NCI-H1436 treated with DMSO at 0.1 percent for 48 hours (cell line): Measurements from ENCODE around the gene TPCN2.

Experiments
- DNase-seq: peaks from one replicate; lab custom pipeline; 2025; lab: John Stamatoyannopoulos, UW

The TPCN2 gene

DNA sequence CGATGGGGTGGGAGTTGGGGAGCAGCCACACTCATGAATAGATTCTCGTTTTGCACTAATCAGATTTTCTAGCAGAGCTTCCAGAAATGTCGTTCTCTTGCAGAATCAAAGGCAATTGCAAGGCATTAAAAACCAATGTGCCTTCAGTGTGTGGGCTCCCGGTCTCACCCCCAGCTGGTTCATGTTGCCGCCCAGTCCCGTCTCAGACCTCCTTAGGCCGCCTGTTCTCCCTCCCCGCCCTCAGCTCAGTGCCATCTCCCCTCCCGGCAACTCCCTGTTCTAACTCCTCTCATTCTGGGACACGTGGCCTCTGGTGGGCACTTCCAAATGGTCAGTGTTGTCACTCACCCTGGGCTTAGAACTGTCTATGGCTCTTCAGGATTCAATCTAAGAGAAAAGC, 64.5 kb downstream of the TPCN2 start:
- DNase-seq = no peak

DNA sequence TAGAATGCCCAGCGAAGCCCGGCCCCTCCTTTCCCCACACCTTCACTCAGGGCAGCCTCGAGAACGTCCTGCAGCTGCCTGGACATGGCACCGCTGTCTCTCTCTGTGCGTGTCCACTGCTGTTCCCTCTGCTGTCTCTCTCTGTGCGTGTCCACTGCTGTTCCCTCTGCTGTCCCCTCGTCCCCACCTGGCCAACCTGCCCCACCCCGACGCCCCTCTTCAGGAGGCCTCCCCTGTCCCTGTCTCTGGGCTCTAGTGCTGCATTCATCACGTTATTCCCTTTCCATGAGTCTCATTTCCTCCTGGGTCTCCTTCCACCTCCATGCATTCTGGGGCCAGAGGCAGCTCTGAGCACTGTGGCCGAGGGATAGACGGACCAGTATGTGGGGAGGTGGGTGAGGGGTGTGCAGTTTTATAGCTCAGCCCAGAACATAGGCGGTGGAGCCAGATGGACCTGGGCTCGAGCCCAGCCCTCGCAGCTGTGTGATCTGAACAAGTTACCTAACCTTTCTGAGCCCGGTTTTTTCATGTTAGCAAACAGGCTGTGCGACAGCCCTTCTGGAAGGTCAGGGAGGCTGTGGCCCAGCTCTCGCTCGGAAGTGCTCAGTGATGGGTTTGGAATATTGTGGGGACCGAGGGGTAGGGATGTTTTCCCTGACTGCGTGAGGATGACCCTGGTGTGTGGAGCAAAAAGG, 65.1 kb downstream of the TPCN2 start:
- DNase-seq = no peak

DNA sequence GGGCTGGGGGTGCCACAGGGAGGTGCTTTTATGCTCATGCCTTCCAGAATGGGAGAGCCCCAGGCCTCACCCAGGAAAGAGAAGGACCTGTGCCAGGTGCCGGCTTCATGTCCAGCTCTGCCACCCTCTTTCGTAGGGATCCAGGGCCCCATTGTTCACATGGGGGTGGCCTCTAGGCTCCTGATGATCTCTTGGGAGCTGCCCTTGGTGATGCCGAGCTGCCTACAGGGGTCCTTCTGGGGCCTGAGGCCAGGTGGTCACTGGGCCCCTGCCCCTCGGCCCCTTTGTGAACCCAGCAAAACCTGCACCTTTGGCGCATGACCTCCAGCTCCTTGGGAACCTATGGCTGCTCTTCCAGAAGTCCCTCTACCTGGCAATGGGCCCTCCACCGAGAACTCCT, 65.6 kb downstream of the TPCN2 start:
- no peak for DNase-seq

DNA sequence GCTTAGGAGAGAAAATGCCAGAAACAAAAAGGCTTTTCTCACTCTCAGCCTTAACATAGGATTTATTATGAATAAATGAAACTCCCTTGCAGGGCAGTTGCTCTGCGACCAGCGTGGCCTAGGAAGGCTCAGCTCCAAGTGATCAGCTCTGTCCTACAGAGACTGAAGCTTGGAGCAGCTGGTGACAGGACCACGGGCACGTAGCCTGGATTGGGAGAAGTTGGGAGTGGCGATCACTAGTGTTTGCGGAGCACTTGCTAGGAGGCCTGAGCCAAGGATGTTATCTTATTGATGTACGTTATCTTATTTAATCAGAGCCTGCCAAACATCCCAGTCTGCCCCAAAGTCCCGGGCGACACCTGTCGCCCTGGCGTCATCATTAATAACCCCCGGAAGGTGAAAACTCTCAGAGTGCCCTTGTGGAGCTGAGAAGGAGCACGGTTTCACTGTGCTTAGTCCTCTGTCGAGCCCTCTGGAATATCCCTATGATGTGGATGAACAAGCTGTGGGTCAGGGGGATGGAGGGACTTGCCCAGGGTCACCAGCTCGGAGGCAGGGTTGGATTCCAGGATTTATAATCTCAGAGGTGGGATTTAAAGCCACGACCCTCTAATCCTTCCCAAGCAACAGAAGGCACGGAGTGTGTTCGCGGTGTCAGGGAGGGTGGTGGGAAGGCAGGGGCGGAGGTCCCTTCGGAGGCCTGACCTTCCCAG, 66.2 kb downstream of the TPCN2 start:
- DNase-seq = no peak

DNA sequence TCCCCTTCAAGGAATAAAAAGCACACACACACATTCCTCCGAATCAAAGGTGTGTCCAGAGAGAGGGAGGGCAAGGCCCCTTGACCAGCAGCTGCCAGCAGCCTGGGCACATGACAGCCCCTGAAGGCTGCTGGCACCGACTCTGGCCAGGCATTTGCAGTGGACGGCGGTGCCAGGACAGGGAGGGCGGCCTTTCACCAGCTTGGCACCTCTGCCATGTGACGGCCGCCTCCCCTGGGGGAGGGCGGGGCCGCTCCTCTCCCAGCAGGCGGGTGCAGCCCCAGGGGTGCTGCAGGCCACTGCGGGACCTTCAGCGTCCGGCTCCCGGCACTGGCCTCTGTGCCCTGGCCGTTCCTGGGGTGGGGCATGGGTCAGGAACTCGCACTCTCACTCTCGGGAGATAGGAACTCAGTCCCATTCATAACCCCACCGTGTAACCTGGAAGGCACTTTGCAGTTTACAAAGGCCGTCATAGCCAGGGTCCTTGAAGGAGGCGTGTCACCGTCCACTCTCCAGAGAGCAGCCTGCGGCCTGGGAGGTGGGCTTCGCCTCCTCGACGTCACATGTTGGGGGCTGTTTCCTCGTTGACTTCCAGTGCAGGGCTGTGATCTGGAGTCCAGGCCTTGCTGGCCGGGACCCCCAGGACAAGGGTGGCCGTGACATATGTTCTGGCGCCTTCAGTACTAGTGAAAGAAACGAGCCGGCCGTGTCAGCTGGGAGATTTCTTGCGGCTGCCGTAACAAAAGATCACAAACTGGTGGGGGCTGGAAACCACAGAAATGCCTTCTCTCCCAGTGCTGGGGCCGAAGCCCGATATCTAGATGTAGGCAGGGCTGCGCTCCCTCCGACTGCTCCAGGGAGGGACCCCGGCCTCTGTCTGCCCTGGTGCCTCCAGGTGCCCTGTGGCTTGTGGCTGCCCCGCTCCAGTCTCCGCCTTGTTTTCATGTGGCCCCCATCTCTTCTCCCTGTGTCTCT, 67.1 kb downstream of the TPCN2 start:
- no peak for DNase-seq

DNA sequence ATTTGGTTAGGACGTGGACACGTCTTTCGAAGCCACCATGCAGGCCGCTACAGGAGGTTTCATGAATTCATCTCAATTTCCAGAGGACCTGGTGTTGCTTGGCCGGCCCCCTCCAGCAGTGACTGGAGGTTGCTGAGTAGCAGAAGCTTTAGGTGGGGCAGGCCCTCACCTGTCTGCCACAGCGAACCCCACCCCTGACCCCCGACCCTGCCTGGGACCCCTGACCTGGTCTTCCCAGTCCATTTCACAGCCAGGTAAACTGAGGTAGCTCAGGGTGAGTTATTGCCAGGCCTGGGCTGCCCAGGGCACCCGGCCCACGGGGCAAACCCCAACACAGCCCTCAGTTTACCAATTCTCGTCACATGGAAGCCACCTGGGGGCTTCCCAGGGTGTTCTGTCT, 67.9 kb downstream of the TPCN2 start:
- no peak for DNase-seq

DNA sequence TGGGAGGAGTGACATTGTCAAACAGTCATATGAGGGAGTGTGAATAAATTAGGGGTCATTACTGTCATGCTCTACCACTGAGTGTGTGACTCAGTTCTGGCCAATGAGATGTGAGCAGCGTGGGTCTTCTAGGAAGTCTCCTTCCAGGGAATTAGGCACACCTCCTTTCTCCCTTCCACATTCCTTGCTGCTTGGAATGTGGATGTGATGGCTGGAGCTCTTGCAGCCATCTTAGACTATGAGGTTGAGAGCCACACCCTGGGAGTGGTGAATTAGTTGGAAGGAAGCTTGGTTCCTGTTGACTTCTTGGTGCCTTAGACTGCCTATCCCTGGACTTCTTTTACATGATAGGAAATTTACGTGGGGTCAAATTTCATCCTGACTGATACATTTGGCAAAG, 70.5 kb downstream of the TPCN2 start:
- no peak for DNase-seq

DNA sequence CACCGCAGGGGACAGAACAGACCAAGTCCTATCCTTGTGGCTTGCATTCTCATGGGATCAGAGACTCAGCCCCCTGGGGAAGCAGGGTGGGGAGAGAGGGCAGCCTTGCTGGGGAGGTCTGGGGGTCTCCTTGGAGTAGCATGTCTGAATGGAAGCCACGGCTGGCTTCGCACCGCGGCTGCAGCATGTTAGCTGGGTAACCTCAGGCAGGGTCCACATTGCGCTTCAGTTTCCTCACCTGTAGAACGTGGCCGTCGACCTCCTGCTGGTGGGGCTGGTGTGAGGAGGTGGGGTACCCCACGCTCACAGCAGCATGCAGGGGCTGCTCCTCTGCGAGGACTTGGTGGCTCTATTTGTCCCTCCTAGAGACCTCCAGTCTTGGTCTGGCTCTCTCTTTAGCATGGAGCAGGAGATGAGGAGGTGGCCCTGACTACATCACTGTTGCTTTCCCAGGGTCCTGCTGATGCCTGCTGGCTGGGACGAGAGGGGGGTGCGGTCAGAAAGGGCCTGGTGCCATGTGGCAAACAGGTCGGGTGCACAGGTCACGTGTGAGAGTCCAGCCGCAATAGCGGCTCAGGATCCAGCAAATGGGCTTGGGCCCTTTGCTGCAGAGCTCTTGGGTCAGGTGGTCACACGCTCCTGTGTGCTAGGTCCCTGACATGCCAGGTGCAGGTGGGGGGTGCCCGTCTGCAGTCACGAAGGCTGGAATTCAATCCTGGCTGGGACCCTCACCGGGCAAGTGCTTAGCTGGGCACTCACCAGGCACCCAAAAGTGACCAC, 71.6 kb downstream of the TPCN2 start:
- DNase-seq = no peak

DNA sequence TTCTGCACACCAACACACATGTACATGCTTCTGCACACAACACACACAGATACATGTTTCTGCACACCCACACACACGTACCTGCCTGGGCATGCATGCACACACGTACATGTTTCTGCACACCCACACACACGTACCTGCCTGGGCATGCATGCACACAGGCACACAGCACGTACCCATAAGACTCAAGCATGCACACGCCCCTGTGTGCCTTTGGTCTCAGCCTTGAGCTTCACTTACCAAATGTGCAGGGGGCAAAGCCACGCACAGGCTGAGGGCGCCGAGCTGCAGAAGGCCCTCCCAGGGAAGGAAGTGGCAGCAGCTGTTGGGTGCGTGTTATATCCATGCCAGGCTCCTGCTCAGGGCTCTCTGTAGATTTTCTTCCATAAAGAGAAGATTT, 72.3 kb downstream of the TPCN2 start:
- no peak for DNase-seq

DNA sequence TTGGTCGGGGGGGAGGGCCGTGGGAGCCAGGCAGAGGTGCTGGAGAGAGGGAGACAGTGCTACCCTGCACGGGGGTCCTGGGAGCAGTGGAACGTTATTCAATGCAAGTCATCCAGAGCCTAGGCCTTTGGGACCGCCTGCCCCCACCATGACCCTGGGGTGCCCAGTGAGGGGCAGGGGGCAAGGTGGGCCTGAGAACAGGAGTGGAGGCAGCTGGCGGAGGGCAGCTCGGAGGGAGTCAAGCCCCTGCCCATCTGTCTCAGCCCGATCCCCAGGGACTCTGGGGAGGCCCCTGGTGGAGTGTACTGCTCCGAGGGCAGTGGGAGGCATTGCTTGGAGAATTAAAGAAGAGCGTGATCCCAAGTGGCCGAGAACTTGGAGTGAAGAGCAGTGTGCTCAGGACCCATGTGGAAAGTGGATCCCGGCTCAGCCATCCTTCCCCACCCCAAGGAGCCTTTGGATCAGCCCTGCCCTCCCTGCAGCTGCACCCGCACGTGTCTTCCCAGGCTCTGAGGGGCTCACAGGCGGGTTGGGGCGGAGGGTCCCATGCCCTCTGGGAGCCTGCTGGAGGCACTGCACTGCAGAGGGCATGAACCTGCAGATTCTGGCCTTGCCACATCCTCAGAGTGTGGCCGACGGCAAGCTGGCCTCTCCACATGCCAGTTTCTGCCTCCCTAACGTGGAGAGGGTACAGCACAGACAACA, 73.0 kb downstream of the TPCN2 start:
- DNase-seq = no peak

DNA sequence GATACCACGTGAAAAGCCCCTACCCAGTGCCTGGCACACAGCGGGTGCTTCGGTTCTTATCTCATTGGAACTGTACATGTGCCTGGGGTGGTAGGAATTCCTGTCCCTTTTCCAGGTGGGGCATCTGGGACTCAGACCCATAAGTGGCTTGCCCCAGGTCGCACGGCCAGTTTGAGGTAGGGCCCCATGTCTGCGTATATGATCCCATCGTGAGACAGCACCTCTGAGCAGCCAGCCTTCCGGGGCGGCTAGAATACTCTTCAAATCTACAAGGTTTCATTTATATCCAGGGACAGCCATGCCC, 73.5 kb downstream of the TPCN2 start:
- no peak for DNase-seq

DNA sequence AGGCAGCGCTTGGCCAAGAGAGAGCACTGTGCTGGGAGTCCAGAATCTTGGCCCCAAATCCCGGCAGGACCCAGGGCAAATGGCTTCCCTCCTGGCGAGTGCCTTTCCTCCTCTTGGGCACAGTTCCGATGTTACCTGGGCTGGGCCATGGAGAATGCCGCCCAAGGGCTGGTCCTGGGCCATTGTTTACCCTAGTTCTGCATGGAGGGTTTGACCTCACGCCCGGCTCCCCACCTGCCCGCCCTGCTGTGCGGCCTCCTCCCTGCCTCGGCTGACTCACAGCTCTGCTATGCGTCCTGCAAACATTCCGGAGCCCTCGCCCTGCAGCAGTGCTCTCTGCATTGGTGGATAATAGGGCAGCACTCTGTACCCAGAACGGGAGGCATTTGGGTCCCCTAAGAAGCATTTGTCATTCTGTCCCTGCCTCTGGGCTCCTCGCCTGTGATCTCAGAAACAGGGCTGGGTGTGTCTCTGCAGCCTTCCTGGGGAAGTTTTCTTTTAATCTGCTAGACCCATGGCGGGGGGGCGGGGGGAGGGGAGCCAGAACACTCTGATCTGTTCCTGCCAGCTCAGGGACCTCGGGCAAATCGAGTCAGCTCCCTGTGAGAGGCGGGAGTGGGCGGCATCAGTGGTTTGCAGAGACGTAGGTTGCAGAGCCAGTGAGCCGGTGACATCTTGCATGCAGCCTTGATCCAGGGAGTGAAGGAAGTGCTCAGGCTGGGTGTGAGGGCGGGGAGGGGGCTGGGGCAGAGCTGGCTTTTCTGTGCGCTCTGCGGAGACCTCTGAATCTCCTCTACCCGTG, 74.1 kb downstream of the TPCN2 start:
- DNase-seq = no peak

DNA sequence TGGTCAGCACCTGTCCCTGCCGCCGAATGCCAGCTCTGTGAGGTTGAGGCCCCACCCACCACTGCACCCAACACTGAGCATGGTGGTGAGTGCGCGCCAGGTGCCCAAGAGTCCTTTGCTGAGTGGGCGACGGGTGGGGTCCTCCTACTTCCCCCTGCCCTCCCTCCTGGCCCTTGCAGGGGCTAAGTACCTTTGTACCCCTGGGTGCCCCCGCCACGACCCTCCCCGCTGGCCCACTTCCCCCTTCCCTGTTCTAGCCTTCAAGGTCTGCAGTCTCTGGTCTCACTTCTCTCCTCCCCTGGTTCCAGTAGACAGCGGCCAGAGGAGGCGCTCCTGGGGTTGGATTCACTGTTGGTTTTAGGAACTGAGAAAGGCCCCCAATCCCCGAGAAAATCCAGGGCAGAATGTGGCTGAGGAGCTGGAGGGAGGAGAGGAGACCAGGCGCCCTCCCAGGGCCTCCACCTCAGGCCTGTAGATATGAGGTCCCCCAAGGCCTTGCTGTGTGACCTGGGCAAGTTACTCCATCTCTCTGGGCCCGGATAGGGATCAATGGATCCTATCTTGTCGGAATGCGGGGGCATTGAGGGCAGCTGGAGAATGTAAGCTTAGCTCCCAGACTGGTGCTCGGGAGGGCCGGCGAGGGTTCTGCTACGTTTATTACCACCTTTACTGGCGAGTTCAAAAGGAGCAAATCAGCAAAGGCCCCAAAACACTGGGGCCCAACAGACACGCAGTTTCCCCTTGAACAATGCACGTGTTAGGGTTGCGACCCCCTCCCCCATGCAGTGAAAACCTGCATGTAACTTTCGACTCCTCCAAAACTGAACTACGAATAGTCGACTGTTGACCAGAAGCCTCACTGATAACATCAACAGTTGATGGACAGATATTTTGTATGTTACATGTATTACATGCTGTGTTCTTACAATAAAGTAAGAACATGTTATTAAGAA, 75.1 kb downstream of the TPCN2 start:
- DNase-seq = no peak

DNA sequence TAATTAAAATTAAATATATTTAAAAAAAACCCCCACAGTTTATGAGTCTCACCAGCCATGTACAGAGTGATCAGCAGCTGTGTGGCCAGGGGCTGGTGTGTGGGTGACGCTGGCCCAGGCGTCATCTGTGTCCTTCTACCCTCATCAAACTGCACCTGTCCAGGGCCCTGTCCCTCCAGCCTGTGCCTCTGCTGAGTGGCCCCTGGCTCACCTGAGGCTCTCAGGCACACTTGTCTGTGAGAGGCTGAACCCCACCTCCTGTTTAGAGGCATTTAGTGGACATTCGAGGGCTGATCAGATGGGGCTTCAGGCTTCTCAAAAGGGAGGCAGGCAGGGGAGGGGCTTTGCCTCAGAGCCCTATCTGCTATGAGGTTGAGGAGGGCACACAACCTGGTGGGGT, 77.1 kb downstream of the TPCN2 start:
- DNase-seq = no peak

DNA sequence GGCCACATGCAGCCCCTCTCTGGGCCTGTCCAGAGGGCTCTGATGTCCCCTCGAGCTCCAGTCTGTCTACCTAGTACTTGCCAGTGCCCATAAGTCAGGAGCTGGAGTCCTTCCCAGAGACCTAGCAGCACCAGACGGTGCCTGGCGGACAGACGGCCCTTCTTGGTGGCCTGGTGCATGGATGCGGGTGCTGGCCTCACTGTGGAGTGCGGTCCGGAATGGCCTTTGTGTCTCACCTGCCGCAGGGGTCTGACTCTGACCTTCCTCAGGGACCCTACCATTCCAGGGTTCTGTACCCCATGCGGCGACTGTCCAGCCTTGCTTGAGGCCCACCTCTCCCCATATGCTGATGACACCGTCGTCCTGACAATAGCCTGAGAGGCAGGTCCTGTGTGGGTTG, 77.6 kb downstream of the TPCN2 start:
- DNase-seq = no peak

DNA sequence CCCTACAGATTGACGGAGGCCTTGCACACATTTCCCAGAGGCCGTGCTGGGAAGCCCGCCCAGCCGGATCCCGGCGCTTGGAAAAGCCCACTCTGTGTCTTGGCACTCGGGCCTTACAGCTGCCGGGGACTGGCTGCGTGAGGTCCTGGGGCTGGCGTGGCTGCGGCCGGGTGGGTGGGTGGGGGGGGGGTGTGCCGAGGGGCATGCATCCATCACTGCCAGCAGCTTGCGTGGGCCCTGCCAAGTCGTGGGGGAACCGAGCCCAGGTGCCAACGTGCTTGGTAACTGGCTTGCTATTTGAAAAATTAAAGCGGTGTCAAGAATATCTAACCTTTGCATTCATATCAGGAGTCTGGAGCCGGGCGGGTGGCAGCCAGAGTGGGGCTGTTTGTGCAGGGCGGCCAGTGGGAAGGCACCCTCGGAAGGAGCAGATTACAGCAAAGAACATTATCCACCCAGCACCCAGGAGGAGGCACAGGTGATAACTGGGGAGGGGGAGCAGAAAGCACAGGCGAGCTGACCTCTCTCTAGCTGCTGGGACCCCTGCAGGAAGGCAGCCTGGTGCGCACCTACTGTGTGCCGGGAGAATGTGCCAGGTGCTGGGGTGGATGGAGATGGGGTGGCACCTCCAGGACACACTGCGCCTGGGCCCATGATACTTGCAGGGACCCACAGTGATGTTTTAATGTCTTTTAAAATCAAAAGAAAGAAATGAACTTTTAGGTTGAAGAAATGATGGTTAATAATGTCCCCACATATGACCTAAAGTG, 78.5 kb downstream of the TPCN2 start:
- no peak for DNase-seq

DNA sequence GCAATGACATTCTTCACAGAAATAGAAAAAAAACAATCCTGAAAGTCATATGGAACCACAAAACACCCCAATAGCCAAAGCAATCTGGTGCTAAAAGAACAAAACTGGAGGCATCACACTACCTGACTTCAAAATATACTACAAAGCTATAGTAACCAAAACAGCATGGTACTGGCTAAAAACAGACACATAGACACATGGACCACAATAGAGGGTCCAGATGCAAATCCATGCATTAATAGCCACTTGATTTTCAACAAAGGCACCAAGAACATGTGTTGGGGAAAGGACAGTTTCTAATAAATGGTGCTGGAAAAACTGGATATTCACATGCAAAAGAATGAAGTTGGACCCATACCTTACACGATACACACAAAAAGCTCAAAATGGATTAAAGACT, 79.2 kb downstream of the TPCN2 start:
- DNase-seq = no peak

DNA sequence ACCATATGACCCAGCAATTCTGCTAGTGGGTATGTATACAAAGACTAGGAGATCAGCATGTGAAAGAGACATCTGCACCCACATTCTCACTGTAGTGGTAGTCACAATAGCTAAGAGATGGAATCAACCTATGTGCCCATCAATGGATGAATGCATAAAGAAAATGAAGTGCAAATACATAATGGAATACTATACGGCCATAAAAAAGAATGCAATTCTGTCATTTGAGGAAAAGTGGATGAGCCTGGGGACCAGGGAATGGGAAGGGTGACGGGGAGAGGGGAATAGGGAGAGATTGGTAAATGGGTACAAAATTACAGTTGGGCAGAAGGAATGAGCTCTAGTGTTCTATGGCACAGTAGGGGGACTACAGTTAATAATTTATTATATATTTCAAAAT, 80.3 kb downstream of the TPCN2 start:
- DNase-seq = no peak

DNA sequence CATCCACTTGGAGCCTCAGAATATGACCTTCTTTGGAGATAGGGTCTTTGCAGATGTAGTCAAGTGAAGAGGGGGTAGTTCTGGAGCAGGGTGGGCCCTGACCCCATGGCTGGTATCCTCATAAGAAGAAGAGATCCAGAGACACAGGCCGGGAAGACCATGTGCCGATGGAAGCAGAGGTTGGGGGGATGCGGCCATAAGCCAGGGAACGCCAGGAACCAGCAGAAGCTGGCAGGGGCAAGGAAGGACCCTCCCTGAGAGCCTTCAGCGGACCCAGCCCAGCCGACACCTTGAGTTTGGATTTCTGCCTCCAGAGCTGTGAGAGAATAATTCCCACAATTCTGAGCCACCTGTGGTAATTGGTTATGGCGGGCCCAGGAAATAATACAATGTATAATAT, 80.9 kb downstream of the TPCN2 start:
- DNase-seq = no peak
